GM23338 (cell line): ENCODE results near the gene ROCK2. TPM values are rescaled to one million over a fixed set of nuclear protein-coding genes. Genes with fewer than 3 reads are reported as not detected.

Experiments used
- ATAC-seq: fragments of 200-7000 bp; cut with Tn5 transposase; 3 replicates; pipeline ENCODE4 v1.9.1; 2020
- DNase-seq: peaks from one replicate; pipeline ENCODE4 v3.0.0-alpha.2; 2015; ENCODE audit warnings: low spot score
- H2AFZ ChIP-seq: fragments of 200-600 bp; sonication (generic); 2 replicates; pipeline ENCODE4 v1.8.0; 2016; ENCODE audit warnings: antibody characterized with exemption, mild to moderate bottlenecking, moderate library complexity
- H3F3A ChIP-seq: fragments of 200-600 bp; sonication (generic); replicated peaks from 2 replicates; pipeline ENCODE4 v1.8.0; 2017; ENCODE audit warnings: antibody characterized with exemption, mixed run types, low read depth
- H3K27ac ChIP-seq: fragments of 200-600 bp; sonication (generic); 2 replicates; pipeline ENCODE4 v1.6.1; 2016; ENCODE audit warnings: low read depth
- H3K27me3 ChIP-seq: fragments of 200-600 bp; sonication (generic); 2 replicates; pipeline ENCODE4 v1.8.0; 2016; ENCODE audit warnings: mild to moderate bottlenecking, mixed run types, moderate library complexity; ENCODE audit not compliant: insufficient read depth
- H3K36me3 ChIP-seq: fragments of 200-600 bp; sonication (generic); 2 replicates; pipeline ENCODE4 v1.8.0; 2016; ENCODE audit warnings: mild to moderate bottlenecking; ENCODE audit not compliant: insufficient read depth
- H3K4me1 ChIP-seq: fragments of 200-600 bp; sonication (generic); 2 replicates; pipeline ENCODE4 v1.8.0; 2016; ENCODE audit warnings: mild to moderate bottlenecking, moderate library complexity; ENCODE audit not compliant: insufficient read depth
- H3K4me2 ChIP-seq: fragments of 200-600 bp; sonication (generic); 2 replicates; pipeline ENCODE4 v1.7.1; 2017; ENCODE audit warnings: mixed run types
- H3K4me3 ChIP-seq: fragments of 200-600 bp; sonication (generic); 2 replicates; pipeline ENCODE4 v1.6.1; 2016; ENCODE audit warnings: mixed run types
- H3K79me2 ChIP-seq: fragments of 200-600 bp; sonication (generic); replicated peaks from 2 replicates; pipeline ENCODE4 v1.8.0; 2017; ENCODE audit warnings: mild to moderate bottlenecking; ENCODE audit not compliant: insufficient read depth
- H3K9me2 ChIP-seq: fragments of 200-600 bp; sonication (generic); 2 replicates; pipeline ENCODE4 v1.8.0; 2017; ENCODE audit not compliant: insufficient read depth
- H4K20me1 ChIP-seq: fragments of 200-600 bp; sonication (generic); replicated peaks from 2 replicates; pipeline ENCODE4 v1.8.0; 2017; ENCODE audit warnings: mild to moderate bottlenecking; ENCODE audit not compliant: insufficient read depth
- H3K27ac Mint-ChIP-seq: 2 replicates; pipeline ENCODE4 v1.8.0; 2020; ENCODE audit warnings: inconsistent platforms, mild to moderate bottlenecking, moderate library complexity, mixed read lengths
- H3K27me3 Mint-ChIP-seq: 3 replicates; pipeline ENCODE4 v1.8.0; 2022; ENCODE audit warnings: low read depth, mild to moderate bottlenecking, moderate library complexity, mixed read lengths, inconsistent platforms; ENCODE audit not compliant: insufficient read depth, poor library complexity
- H3K36me3 Mint-ChIP-seq: 3 replicates; pipeline ENCODE4 v1.8.0; 2021; ENCODE audit warnings: low read depth, mild to moderate bottlenecking, inconsistent platforms, moderate library complexity, mixed read lengths
- H3K4me1 Mint-ChIP-seq: 3 replicates; pipeline ENCODE4 v1.8.0; 2020; ENCODE audit warnings: mild to moderate bottlenecking, inconsistent platforms, mixed read lengths
- H3K4me3 Mint-ChIP-seq: 3 replicates; pipeline ENCODE4 v1.8.0; 2021; ENCODE audit warnings: moderate library complexity, mild to moderate bottlenecking, inconsistent platforms, mixed read lengths
- H3K9me3 Mint-ChIP-seq: 3 replicates; pipeline ENCODE4 v1.8.0; 2020; ENCODE audit warnings: moderate library complexity, mild to moderate bottlenecking, inconsistent platforms, mixed read lengths
- CTCF ChIP-seq, 2 experiments: fragments of 200-600 bp in 1 of 2; sonication (generic) in 1 of 2; conservative IDR thresholded peaks; 2 replicates each; pipeline versions ENCODE4 v1.5.1 to v1.6.1; 2016 to 2017; ENCODE audit warnings: antibody characterized with exemption in 2 of 2, low read depth in 2 of 2, mild to moderate bottlenecking in 2 of 2, moderate library complexity in 1 of 2
- ETS1 ChIP-seq: IDR thresholded peaks from 2 replicates; pipeline ENCODE4 v1.6.1; 2016; ENCODE audit warnings: antibody characterized with exemption
- EZH2 ChIP-seq: fragments of 200-600 bp; sonication (generic); IDR thresholded peaks from one replicate; pipeline ENCODE4 v1.8.0; 2017; ENCODE audit warnings: antibody characterized with exemption, mild to moderate bottlenecking, low read depth; ENCODE audit not compliant: unreplicated experiment
- EZH2phosphoT487 ChIP-seq: fragments of 200-600 bp; sonication (generic); IDR thresholded peaks from one replicate; pipeline ENCODE4 v1.8.1; 2018; ENCODE audit warnings: antibody characterized with exemption; ENCODE audit not compliant: unreplicated experiment
- JUNB ChIP-seq: IDR thresholded peaks from one replicate; pipeline ENCODE4 v1.6.1; 2016; ENCODE audit warnings: antibody characterized with exemption; ENCODE audit not compliant: unreplicated experiment
- NANOG ChIP-seq: IDR thresholded peaks from 2 replicates; pipeline ENCODE4 v1.6.1; 2016; ENCODE audit warnings: antibody characterized with exemption, borderline replicate concordance
- POLR2AphosphoS5 ChIP-seq: IDR thresholded peaks from 2 replicates; pipeline ENCODE4 v1.6.1; 2016; ENCODE audit warnings: antibody characterized with exemption, low read depth
- REST ChIP-seq: IDR thresholded peaks from one replicate; pipeline ENCODE4 v1.6.1; 2018; ENCODE audit warnings: antibody characterized with exemption; ENCODE audit not compliant: unreplicated experiment
- STAT1 ChIP-seq: IDR thresholded peaks from one replicate; pipeline ENCODE4 v1.6.1; 2016; ENCODE audit warnings: antibody characterized with exemption; ENCODE audit not compliant: unreplicated experiment
- ZNF114 ChIP-seq: fragments of 250-450 bp; sonication (Bioruptor Pico); IDR thresholded peaks from 2 replicates; pipeline ENCODE4 v1.5.0; 2020; ENCODE audit warnings: mild to moderate bottlenecking, moderate library complexity
- ZNF331 ChIP-seq: fragments of 250-450 bp; sonication (Bioruptor Pico); IDR thresholded peaks from 2 replicates; pipeline ENCODE4 v1.5.0; 2020; ENCODE audit warnings: low read depth, mild to moderate bottlenecking, moderate library complexity
- ZNF462 ChIP-seq: fragments of 250-450 bp; sonication (Bioruptor Pico); IDR thresholded peaks from 2 replicates; pipeline ENCODE4 v1.5.0; 2020; ENCODE audit warnings: mild to moderate bottlenecking, moderate library complexity
- polyA plus RNA-seq: library from polyadenylated mRNA; unstranded; fragments of >200 nt; fragmentation: Nextera tagmentation; extraction: Ambion mirVana; gene quantifications from 2 replicates; pipeline ENCODE4 v1.2.1, GENCODE V29; 2016
- total RNA-seq: library from RNA; depleted of rRNA; stranded (reverse); fragments of >200 nt; shearing (Covaris generic); gene quantifications from 2 replicates; pipeline ENCODE4 v1.2.3, GENCODE V29; 2014

ROCK2 gene
- total and polyA plus RNA-seq, 2 experiments from 2014 or later = 16.4 to 28.0 TPM

- no peaks in the 10 kb centered on the region for H3K27me3 Mint-ChIP-seq
- no peaks in the 10 kb centered on the region for H3K4me1 Mint-ChIP-seq
- H3K79me2 ChIP-seq = peaks cover 97% of the 10 kb centered on the region
- H3K9me3 Mint-ChIP-seq = peaks cover 8% of the 10 kb centered on the region; the same call in 2 of the 3 replicates
- no peak overlapping the region for H3K27ac Mint-ChIP-seq
- peaks cover 31% of the 10 kb centered on the region; the same call in 1 of the 2 replicates for H4K20me1 ChIP-seq
- H3K4me3 Mint-ChIP-seq = no peak overlapping the region
- H3K27me3 ChIP-seq = no peaks in the 10 kb centered on the region
- peaks cover 4% of the 10 kb centered on the region; the same call in 2 of the 3 replicates for H3K36me3 Mint-ChIP-seq
- no peaks in the 10 kb centered on the region for H3K9me2 ChIP-seq
- TF ChIP-seq EZH2phosphoT487 = no peak
- no peak for TF ChIP-seq STAT1
- no peak for TF ChIP-seq NANOG
- TF ChIP-seq CTCF (conservative IDR thresholded peaks at IDR 0.05; ENCODE audit: low read depth in 2 of 2) = no peak
- no peak for TF ChIP-seq ZNF462
- no peak for TF ChIP-seq EZH2
- no peak for TF ChIP-seq ZNF331 (CRISPR knock-in tag)
- no peak for TF ChIP-seq ETS1
- TF ChIP-seq REST = no peak
- no peak for TF ChIP-seq JUNB
- no peak for TF ChIP-seq ZNF114
- no peak for TF ChIP-seq POLR2AphosphoS5
- no peak for ATAC-seq
- DNase-seq = no peak
- H2AFZ ChIP-seq = no peak overlapping the region
- no peaks in the 10 kb centered on the region for H3K36me3 ChIP-seq
- H3K27ac ChIP-seq = no peak overlapping the region
- no peaks in the 10 kb centered on the region for H3F3A ChIP-seq
- H3K4me2 ChIP-seq = no peak overlapping the region
- no peak overlapping the region for H3K4me3 ChIP-seq
- no peaks in the 10 kb centered on the region for H3K4me1 ChIP-seq
Measured at GRCh38 chr2:11332596-11332995, 11.8 kb downstream of the ROCK2 start.
